GM21515 (cell line): ENCODE measurements around the gene S1PR3.

Experiments
- ATAC-seq: cut with Tn5 transposase; IDR thresholded peaks from one replicate; pipeline ENCODE4 v1.9.1; 2021; ENCODE audit not compliant: unreplicated experiment

The S1PR3 gene

GRCh38 chr9:88968799-88969198, 22.5 kb upstream of the S1PR3 start:
- ATAC-seq = no peak

GRCh38 chr9:88969646-88970373, 21.5 kb upstream of the S1PR3 start:
- no peak for ATAC-seq

GRCh38 chr9:88971131-88971960, 19.9 kb upstream of the S1PR3 start:
- ATAC-seq = no peak

- ATAC-seq = no peak
Observed at GRCh38 chr9:88972401-88972800, 18.9 kb upstream of the S1PR3 start.

GRCh38 chr9:88973281-88974045, 17.8 kb upstream of the S1PR3 start:
- no peak for ATAC-seq

- ATAC-seq = no peak
Observed at GRCh38 chr9:88974641-88975040, 16.6 kb upstream of the S1PR3 start.

- no peak for ATAC-seq
Observed at GRCh38 chr9:88975966-88976889, 15.0 kb upstream of the S1PR3 start.

GRCh38 chr9:88976890-88977257, 14.4 kb upstream of the S1PR3 start:
- no peak for ATAC-seq

- no peak for ATAC-seq
Observed at GRCh38 chr9:88978034-88978433, 13.2 kb upstream of the S1PR3 start.

GRCh38 chr9:88979021-88979420, 12.2 kb upstream of the S1PR3 start:
- no peak for ATAC-seq

- ATAC-seq = no peak
Observed at GRCh38 chr9:88979791-88980190, 11.5 kb upstream of the S1PR3 start.

GRCh38 chr9:88980740-88981203, 10.5 kb upstream of the S1PR3 start:
- ATAC-seq = no peak

GRCh38 chr9:88983865-88984542, 7.3 kb upstream of the S1PR3 start:
- ATAC-seq = no peak

GRCh38 chr9:88984543-88984883, 6.8 kb upstream of the S1PR3 start:
- no peak for ATAC-seq

GRCh38 chr9:88985616-88986015, 5.7 kb upstream of the S1PR3 start:
- no peak for ATAC-seq

GRCh38 chr9:88986776-88987175, 4.5 kb upstream of the S1PR3 start:
- no peak for ATAC-seq

- no peak for ATAC-seq
Observed at GRCh38 chr9:88987661-88988060, 3.6 kb upstream of the S1PR3 start.

GRCh38 chr9:88988796-88989641, 2.2 kb upstream of the S1PR3 start:
- ATAC-seq = no peak

GRCh38 chr9:88990041-88990728, 1.1 kb upstream of the S1PR3 start:
- no peak for ATAC-seq
